ENCODE data around the gene TTPAL. TPM values are rescaled to one million over a fixed set of nuclear protein-coding genes. Genes with fewer than 3 reads are reported as not detected.

TTPAL gene
- total RNA-seq, 2 donors from 2014 or later = 18.3 to 19.4 TPM

- no peak overlapping the region for H3K4me3 Mint-ChIP-seq
- no peaks in the 10 kb centered on the region for H3K27me3 Mint-ChIP-seq (ENCODE audit: insufficient read depth)
- no peaks in the 10 kb centered on the region for H3K9me3 Mint-ChIP-seq
- H3K27ac ChIP-seq (ENCODE audit: low read depth, low read length) = no peak overlapping the region
- H3K9me3 ChIP-seq (ENCODE audit: control insufficient read depth, low read length) = no peaks in the 10 kb centered on the region
- no peak overlapping the region for H3K27ac Mint-ChIP-seq
- 91 to 94% methylated on average over 2 to 3 of the region's 3 CpGs for WGBS, 2 experiments (ENCODE audit: insufficient coverage in 1 of 2, insufficient read length in 1 of 2)
- H3K4me1 ChIP-seq (ENCODE audit: control insufficient read depth, insufficient read depth, low read length) = no peaks in the 10 kb centered on the region
- no peaks in the 10 kb centered on the region for H3K4me1 Mint-ChIP-seq
- H3K27me3 ChIP-seq (ENCODE audit: control insufficient read depth, insufficient read depth, low read length, poor library complexity, severe bottlenecking) = no peaks in the 10 kb centered on the region
- no peak for DNase-seq
- no peak for TF ChIP-seq CTCF (conservative IDR thresholded peaks at IDR 0.05)
- H3K9ac ChIP-seq (ENCODE audit: extremely low read depth, low read length, poor library complexity, severe bottlenecking) = no peak overlapping the region
- H3K36me3 Mint-ChIP-seq (ENCODE audit: low read depth) = peaks cover 76% of the 10 kb centered on the region
- peaks cover 97% of the 10 kb centered on the region for H3K36me3 ChIP-seq (ENCODE audit: control insufficient read depth, insufficient read depth, low read length)
- H3K4me3 ChIP-seq (ENCODE audit: low read length) = no peak overlapping the region
Measured at GRCh38 chr20:44500221-44500620, 24.5 kb downstream of the TTPAL start.

DNA sequence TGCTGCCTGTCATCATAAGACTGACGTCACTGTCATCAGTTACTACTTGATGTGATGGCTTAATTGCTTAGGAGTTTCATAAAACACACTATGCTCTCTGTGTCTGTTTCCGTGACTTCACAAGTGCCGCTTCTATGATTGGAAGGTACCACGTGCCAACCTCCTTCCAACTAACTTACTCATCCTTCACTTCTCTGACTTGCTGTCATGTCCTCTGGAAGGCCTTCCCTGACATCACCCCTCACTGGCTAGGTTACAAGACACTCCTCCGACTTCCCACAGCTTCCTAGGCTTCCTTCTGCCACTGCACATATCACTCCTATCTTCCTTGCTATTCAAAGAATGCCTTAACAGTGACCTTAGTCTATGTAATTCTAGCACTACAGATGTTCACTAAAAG lies 25.8 kb downstream of the TTPAL start:
- H3K4me1 ChIP-seq (ENCODE audit: control insufficient read depth, insufficient read depth, low read length) = no peaks in the 10 kb centered on the region
- no peak overlapping the region for H3K4me3 Mint-ChIP-seq
- H3K27me3 Mint-ChIP-seq (ENCODE audit: insufficient read depth) = no peaks in the 10 kb centered on the region
- H3K9me3 Mint-ChIP-seq = no peaks in the 10 kb centered on the region
- no peak overlapping the region for H3K9ac ChIP-seq (ENCODE audit: extremely low read depth, low read length, poor library complexity, severe bottlenecking)
- no peaks in the 10 kb centered on the region for H3K9me3 ChIP-seq (ENCODE audit: control insufficient read depth, low read length)
- no peak overlapping the region for H3K27ac Mint-ChIP-seq
- H3K36me3 ChIP-seq (ENCODE audit: control insufficient read depth, insufficient read depth, low read length) = peaks cover 96% of the 10 kb centered on the region
- WGBS, 2 experiments (ENCODE audit: insufficient coverage in 1 of 2, insufficient read length in 1 of 2) = 96 to 100% methylated on average over 5 of the region's 5 CpGs
- DNase-seq = no peak
- H3K27me3 ChIP-seq (ENCODE audit: control insufficient read depth, insufficient read depth, low read length, poor library complexity, severe bottlenecking) = no peaks in the 10 kb centered on the region
- H3K36me3 Mint-ChIP-seq (ENCODE audit: low read depth) = peaks cover 66% of the 10 kb centered on the region
- no peak overlapping the region for H3K27ac ChIP-seq (ENCODE audit: low read depth, low read length)
- no peak for TF ChIP-seq CTCF (conservative IDR thresholded peaks at IDR 0.05)
- H3K4me3 ChIP-seq (ENCODE audit: low read length) = no peak overlapping the region
- no peaks in the 10 kb centered on the region for H3K4me1 Mint-ChIP-seq

DNA sequence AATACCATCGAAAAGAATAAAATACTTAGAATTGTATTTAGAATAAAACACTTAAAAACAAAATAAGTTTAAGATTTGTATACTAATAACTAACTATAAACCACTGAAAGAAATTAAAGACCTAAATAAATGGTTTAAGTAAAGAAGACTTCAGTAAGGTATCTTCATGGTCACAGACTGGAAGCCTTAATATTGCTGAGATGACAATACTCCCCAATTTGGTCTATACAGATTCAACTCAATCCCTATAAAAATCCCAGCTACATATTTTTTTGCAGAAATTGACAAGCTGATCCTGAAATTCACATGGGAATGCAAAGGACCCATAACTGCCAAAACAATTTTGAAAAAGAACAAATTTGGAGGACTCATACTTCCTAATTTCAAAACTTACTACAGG lies 27.3 kb downstream of the TTPAL start:
- no peak overlapping the region for H3K9ac ChIP-seq (ENCODE audit: extremely low read depth, low read length, poor library complexity, severe bottlenecking)
- H3K4me3 ChIP-seq (ENCODE audit: low read length) = no peak overlapping the region
- H3K9me3 ChIP-seq (ENCODE audit: control insufficient read depth, low read length) = no peaks in the 10 kb centered on the region
- no peaks in the 10 kb centered on the region for H3K9me3 Mint-ChIP-seq
- no peaks in the 10 kb centered on the region for H3K27me3 Mint-ChIP-seq (ENCODE audit: insufficient read depth)
- H3K4me1 ChIP-seq (ENCODE audit: control insufficient read depth, insufficient read depth, low read length) = no peaks in the 10 kb centered on the region
- no peak for DNase-seq
- H3K36me3 ChIP-seq (ENCODE audit: control insufficient read depth, insufficient read depth, low read length) = peaks cover 97% of the 10 kb centered on the region
- peaks cover 76% of the 10 kb centered on the region for H3K36me3 Mint-ChIP-seq (ENCODE audit: low read depth)
- H3K4me1 Mint-ChIP-seq = no peaks in the 10 kb centered on the region
- no peak overlapping the region for H3K4me3 Mint-ChIP-seq
- H3K27ac Mint-ChIP-seq = no peak overlapping the region
- H3K27me3 ChIP-seq (ENCODE audit: control insufficient read depth, insufficient read depth, low read length, poor library complexity, severe bottlenecking) = no peaks in the 10 kb centered on the region
- no CpG with 5 or more reads among the region's 1 CpG for WGBS, 2 experiments (ENCODE audit: insufficient coverage in 1 of 2, insufficient read length in 1 of 2)
- H3K27ac ChIP-seq (ENCODE audit: low read depth, low read length) = no peak overlapping the region
- no peak for TF ChIP-seq CTCF (conservative IDR thresholded peaks at IDR 0.05)
